HG02623 (cell line): ENCODE measurements around the gene NAGPA.

Experiments
- ATAC-seq: cut with Tn5 transposase; IDR thresholded peaks from one replicate; pipeline ENCODE4 v1.9.1; 2021; ENCODE audit warnings: moderate library complexity; ENCODE audit not compliant: unreplicated experiment

The NAGPA gene

DNA sequence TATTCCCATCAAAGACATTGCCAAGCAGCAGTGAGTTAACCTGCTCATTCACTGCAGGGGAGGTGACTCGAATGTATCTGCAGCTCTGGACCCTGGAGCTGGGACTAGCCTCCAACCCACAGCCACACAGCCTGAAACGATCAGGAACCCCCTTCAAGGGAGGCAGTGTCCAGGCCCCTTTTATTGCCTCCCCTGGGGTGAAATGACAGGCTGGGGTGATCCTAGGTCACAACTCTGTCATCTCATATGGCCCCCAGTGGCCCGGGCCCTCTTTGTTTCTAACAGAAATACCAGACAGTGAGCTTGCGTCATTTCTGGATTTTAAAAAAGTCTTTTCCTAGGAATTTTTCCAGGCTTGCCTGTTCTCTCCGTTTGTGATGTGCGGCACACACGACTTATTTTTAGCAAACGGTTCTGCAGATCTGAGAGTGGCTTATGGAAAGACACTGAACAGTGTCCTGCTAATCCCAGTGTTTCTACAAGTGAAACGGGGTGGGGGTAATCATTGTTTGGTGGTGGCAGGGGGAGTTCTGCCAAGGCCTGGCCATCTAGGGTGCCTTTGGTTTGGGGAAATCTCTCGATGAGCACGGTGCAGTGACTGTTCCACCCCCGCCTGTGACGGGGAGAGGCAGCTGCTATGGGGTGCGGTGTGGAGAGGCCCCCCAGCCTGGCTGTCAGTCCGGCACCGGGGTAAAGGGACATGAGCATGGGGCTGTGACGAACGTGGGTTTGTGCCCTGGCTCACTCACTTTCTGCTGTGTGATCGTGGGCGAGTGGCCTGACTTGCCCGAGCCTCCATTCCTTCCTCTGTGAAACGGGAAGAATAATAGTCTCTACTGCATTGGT, 27.2 kb downstream of the NAGPA start:
- no peak for ATAC-seq

DNA sequence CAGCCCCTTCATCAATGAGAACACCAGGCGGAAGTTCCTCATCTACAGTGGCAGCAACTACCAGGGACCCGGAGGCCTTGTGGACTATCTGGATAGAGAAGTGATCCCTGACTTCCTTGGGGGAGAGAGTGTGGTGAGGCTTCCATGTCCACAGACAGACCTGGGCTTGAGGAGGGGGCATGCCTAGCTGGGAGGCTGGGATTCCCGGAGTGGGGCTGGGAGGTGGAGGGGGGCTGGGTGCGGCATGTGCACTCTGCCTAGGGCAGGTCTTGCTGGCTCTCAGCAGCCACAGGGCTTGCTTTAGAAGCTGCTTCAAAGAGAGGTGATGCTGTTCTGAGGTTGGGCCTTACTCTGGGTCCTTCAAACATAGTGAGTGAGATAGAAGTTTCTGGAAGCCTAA, 27.8 kb downstream of the NAGPA start:
- no peak for ATAC-seq

DNA sequence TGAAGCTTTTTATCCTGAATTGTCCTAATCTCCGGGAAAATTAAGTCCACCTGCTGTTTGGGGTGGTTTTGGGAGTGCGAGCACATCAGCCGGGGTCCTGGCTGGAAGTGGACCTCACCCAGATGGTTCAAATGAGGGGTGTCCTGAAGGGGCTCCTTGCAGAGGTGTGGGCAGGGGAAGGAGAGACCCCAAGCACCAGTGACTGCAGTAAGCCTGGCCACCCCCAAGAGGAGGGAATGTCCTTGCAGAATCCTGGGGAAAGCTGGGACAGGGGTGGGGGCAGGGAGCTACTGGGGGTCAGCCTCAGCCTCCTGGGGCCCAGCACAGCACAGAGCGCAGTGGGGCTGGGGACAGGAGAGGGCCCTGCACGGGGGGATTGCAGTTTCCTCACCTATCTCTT, 29.4 kb downstream of the NAGPA start:
- ATAC-seq: no peak

DNA sequence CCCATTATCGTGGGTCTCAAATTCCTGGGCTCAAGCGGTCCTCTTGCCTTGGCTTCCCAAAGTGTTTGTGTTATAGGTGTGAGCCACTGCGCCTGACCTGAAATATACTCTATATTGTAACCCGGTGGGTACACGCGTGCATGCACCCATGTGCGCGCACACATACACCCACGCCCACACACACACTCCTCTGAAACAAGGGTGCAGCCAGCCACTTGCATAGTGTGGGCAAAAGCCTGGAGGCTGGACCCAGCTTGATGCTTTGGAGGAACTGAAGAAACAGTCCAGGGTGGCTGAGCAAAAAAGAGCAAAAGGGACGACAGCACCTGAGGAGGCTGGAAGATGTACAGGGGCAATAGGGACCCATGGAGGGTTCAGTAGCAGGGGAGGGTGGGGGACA, 29.9 kb downstream of the NAGPA start:
- no peak for ATAC-seq

DNA sequence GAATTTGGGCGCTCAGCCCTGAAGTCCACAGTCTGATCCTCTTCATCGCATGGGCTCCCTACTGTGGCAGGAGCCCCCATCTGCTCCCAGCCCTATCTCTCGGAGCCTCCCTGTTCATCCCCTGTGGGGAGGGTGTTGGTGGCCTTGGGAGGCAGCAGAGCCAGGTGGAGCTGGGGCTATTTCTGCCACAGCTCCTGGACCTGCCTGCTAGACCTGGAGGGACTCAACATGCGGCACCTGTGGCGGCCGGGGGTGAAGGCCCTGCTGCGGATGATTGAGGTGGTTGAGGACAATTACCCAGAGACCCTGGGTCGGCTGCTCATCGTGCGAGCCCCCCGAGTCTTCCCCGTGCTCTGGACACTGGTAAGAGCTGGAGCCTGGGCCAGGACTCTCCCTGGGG, 30.5 kb downstream of the NAGPA start:
- no peak for ATAC-seq

DNA sequence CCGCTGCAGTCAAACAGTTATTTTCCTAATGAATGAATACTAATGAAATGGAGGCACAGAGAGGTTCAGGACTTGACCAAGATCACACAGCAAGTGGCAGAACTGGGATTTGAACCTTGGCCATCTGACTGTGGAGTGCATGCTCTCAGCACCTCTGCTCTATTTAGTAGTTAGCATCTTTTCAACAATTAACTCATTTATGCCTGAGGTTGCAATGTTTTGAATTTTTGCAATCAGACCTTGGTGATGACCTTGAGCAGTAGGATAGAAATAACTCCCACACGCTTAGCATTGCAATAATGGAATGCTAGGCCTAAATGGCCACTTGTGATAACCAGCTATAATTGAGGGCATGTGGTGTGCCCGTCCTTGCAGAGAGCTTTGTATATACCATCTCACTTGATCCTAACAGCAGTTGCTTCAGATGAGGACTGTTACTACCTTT, 31.0 kb downstream of the NAGPA start:
- ATAC-seq: no peak

DNA sequence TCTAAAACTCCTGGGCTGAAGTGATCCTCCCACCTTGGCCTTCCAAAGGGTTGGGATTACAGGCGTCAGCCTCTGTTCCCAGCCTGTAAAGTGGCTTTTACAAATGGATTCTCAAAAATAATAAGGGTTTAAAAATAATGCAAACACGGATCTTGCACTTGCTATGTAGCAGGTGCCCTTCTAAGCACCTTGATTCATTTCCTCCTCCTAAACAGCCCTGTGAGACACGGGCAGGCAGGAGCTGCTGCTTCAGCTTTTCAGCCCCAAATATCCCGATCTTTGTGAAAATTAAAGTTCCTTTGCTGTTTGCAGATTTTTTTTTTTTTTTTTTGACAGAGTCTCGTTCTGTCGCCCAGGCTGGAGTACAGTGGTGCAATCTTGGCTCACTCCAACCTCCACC, 31.7 kb downstream of the NAGPA start:
- ATAC-seq: no peak

DNA sequence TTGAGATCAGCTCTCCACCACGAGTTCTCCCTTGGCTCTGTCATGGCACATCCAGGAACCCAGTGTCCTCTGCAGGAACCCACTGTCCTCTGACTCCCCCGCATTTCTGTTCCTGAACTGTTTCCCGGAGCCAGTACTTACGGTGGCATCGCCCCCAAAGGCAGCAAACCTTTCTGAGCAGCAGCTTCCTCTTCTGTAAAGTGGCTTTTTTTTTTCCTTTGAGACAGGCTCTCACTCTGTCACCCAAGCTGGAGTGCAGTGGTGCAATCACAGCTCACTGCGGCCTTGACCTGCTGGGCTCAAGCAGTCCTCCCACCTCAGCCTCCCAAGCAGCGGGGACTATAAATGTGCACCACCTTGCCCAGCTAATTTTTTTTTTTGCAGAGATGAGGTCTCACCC, 32.2 kb downstream of the NAGPA start:
- no peak for ATAC-seq

DNA sequence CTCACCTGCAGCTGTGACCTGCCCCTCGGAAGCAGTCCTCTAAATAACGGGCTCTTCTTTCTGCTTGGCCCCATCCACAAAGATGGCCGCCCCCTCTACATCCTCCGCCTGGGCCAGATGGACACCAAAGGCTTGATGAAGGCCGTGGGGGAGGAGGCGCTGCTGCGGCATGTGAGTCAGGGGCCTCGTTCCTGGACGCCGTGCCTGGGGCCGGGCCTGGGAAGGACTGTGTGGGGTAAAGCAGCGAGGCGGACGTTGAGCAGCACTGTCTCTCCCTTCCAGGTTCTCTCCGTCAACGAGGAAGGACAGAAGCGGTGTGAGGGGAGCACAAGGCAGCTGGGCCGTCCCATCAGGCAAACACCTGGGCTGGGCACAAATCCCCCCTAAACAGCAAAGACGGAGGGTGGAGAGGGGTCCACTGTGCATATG, 33.1 kb downstream of the NAGPA start:
- no peak for ATAC-seq

DNA sequence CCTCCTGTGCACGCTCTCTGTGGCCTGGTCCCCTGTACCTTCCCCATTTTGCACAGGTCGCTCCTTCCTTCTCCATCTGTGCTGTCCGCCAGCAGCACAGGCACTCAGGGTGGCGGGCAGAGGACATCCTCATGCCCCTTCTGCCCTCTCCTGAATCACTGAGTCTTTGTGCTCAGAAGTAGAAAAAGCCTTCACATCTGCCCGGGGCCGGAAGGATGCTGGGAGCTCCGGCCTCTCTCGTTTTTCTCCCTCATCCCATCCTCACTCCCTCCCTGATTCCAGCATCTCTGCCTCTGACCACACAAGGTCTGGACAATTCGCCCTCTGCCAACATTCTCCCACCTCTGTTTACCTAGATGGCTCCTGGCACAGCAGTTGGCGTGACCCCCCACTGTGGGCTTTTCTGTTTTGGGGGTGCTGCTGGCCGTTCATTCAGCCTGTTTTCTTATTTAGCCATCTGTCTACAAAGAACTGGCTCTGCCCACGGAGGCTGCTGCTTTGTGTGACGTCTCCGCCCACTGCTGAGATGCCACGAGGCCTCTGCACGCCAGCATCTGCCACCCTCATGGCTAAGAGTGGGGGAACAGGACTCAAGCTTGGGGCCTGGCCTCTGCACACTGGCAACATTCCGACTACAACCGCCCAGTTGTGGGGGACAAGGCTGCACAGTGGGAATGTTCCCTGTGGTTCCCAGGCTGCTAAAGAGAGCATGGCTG, 38.9 kb downstream of the NAGPA start:
- no peak for ATAC-seq

DNA sequence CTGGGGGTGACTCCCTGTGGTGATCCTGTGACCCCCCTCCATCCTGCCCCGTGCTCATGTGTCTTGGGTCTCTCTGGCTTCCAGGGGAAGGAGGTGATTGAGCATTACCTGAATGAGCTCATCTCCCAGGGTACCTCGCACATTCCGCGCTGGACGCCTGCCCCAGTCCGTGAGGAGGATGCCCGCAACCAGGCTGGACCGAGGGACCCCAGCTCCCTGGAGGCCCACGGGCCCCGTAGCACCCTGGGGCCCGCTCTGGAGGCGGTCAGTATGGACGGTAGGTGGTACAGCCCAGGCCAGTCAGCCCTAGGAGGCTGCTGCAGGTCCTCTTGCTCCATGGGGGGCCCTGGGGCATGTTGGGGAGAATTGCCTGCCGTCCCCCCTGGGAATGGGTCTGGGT, 42.0 kb downstream of the NAGPA start:
- no peak for ATAC-seq

DNA sequence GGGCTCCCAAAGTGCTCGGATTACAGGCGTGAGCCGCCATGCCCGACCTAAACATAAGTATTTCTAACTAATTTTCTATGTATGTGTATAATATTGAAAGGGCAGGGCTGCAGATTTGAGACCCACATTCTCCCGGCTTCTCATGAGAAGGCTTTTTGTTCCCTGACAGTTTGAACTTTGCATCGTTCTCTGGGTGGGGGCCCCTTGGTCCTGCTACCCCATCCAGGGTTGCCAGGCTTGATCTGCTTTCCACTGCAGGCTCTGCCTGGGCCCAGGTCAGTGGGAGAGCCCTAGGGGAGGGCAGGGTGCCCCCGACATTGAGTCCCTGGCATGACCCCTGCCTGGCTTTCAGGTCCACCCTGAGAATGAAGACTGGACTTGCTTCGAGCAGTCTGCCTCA, 43.3 kb downstream of the NAGPA start:
- ATAC-seq: no peak

DNA sequence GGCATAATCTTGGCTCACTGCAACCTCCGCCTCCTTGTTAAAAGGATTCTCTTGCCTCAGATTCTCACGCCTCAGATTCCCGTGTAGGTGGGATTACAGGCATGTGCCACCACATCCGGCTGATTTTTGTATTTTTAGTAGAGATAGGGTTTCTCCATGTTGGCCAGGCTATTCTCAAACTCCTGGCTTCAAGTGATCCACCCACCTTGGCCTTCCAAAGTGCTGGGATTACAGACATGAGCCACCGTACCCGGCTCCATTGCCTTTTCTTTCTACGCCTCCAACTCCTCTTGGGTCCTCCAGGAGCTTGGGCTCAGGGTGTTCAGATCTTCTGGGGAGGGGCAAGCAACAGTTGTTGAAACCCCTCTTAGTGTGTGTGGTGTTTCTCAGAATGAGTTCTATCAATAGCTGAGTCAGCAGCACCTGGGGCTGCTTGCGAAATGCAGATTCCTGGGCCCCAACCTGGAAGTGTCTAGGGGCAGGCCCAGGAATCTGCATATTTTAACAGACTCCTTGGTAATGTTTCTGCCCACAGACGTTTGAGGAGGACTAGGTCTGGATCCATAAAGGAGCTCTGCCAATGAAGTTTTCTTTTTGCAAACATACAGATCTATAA, 44.2 kb downstream of the NAGPA start:
- no peak for ATAC-seq

DNA sequence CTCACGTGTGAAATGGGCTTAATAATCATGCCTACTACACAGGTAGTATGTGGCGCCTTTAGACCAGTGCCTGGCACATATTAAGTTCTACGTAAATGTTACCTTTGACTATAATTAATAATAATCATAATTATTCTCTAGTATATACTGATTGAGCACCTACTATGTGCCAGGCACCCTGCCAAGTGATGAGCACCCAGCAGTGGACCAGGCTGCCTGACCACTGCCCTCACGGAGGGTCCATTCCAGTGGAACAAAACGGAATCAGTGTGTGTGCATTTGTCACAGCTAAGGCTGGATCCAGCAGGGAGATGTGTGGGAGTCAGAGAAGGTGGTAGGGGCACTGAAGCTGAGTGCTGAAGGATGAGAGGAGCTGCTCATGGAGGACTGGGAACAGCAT, 45.1 kb downstream of the NAGPA start:
- no peak for ATAC-seq

DNA sequence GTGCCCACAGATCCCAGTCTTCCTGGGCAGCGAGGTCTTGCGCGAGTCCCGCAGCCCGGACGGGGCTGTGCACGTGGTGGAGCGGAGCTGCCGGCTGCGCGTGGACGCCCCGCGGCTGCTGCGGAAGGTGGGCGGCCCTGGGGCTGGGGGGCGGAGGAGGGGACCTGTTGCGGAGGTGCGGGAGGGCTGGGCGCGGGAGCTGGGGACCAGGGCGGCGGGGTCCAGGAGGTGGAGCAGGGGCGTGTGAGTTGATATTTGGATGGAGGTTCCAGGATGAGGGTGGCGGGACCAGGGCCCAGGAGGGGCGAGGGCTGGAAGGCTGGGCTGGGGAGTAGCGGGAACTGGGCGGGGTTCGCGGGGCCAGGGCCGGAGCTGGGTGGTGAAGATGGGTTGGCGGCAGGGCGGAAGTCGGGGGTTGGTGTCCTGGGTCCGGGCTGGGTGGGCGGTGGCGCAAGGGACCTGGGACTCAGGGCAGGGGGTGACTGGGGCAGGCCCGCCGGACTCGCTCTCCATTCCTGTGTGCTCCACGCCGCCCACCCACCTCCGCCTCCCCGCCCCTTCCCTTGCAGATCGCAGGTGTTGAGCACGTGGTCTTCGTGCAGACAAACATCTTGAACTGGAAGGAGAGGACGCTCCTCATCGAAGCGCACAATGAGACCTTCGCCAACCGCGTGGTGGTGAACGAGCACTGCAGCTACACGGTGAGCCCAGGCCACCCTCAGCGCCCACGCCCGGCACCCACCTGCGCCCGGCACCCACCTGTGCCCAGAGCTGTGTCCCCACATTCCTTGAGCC, 46.0 kb downstream of the NAGPA start:
- ATAC-seq: no peak

DNA sequence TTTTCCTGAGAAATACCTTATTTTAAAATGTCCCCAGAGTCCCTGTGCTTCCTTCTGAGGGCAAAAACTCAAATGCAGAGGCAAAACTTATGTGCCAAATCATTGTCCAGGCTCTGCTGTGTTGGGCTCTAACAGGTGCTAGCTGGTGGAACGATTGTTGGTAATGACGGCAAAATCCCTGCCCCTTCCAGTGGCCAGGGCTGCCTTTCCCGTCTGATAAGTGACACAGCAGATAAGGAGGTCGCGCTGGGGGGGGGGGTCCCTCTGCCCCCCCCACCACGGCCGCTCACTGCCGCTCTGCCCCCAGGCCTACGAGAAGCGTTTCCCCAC, 46.5 kb downstream of the NAGPA start:
- ATAC-seq: no peak

DNA sequence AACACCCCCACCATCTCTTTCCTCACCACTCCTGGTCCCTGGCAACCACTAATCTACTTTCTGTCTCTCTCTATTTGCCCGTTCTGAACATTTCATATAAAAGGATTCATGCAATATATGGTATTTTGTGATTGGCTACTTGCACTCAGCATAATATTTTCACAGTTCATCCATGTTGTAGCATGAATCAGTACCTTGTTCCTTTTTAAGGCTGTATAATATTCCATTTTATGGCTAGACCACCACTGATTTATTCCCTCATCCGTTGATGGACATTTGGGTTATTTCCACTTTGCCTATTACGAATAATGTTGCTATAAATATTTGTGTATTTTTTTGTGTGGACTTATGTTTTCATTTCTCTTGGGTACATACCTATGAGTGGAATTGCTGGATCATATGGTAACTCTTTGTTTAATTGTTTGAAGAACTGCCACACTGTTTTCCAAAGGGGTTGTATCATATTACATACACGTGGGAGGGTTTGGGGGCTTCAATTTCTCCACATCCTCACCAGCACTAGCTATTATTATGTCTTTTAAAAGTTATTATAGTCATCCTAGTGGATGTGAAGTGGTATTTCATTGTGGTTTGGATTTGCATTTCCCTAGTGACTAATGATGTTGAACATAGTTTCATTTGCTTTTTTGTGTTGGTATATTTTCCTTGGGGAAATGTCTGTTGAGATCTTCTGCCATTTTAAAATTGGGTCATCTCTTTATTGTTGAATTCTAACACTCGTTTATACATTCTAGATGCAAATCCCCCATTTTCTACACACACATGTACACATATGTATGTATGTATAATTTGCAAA, 49.4 kb downstream of the NAGPA start:
- ATAC-seq: no peak

DNA sequence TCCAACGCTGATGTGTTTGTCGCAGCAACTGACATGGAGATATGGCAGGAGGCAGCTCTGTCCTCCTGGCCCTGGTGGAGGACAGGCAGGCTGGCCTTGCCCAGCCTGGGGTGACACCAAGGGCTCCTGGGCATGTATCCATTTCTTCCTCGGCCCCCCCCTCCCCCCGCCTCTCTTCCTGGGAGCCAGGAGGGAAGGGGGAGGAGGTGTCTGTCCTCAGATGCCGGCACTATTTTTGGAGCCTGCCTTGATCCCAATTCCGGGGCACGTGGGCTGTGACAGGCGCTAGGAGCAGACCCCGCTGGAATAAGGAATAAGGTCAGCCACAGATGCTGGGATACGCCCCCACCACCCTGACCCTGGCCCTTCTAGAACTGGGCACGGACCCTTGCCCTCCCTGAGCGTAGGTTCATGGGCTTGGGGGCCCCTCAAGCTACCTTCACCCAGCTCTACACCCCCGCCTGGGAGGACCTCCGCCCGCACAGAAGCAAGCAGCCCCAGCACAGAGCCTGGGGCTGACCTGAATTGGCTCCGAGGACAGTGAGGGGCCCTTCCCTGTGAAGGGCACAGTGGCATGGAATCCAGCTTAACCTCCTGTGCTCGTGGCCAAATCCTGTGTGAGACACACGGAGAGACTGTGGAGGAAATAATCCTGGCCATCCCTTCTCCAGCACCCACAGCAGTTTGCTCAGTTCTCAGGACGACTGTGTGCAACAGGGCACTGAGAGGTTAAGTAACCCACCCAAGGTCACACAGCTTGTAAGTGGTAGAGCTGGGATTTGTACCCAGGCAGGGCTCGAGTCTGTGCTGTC, 51.5 kb downstream of the NAGPA start:
- ATAC-seq: no peak

DNA sequence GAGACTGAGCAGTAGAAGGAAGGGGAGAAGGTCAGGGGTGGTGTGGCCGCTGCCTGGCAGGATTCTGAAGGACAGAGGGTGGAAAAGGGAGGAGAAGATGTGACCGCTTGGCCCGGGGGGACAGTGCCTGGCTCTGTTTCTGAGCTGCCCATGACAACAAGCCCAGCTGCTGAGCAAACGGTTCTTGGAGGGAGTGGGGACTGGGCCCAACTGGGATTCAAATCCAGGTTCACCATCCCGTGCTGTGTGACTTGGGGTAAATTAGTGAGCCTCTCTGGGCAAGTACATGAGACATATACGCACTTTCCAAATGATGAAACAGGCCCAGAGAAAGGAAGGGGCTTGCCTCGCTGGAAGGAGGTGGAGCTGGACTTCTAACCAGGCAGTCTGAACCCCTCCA, 52.3 kb downstream of the NAGPA start:
- no peak for ATAC-seq

DNA sequence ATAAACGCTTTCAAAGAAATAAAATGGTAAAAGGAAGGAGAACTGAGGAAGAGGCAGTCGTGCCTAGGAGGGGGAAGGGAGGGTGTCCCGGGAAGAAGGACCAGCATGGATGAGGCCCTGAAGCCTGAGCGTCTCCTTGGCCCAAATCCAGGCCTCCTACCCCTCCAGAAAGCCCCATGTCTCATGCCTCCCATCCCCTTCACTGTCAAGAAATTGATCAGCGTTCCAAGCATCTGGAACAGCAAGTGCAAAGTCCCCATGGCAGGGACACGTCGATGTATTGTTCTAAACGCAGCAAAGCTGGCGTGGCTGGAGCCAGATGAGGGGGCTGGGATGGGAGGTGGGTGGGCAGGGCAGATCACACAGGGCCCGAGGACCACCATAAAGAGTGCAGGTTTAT, 53.0 kb downstream of the NAGPA start:
- ATAC-seq: no peak
